ENCODE measurements around the gene COMT.

The COMT gene

DNA sequence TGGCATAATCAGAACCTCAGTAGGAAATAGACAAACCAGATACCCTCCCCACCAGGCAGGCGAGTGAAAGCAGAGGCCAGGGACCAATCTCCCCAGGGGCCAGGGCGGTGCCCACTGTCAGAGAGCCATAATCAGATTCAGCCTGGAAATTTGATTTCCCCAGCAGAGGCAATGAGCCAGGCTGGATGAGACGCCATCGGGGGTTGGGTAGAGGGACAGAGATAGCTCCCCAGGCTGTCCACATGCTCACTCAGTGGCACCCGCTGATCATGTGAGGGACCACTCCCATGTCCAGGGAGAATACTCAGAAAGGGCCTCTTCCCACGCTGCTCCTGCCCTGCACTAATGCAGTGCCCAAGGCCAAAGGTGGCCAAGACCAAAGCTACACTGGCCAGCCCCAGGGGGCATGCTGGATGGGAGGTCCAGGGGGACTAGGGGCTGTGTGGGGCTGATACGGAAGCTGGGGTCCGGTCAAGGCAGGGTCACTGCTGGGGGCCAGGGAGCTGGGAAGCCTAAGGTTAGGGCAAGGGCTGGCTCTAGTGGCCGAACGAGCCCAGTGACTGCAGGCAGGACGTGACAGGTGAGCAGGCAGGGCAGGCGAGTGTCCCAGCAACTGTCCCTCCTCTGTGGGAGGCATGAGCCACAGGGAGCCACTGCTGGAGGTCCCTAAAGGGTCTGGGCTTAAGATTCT lies 55.3 kb downstream of the COMT start:
- H3K27ac ChIP-seq (replicated peaks), result no peak overlapping the region

DNA sequence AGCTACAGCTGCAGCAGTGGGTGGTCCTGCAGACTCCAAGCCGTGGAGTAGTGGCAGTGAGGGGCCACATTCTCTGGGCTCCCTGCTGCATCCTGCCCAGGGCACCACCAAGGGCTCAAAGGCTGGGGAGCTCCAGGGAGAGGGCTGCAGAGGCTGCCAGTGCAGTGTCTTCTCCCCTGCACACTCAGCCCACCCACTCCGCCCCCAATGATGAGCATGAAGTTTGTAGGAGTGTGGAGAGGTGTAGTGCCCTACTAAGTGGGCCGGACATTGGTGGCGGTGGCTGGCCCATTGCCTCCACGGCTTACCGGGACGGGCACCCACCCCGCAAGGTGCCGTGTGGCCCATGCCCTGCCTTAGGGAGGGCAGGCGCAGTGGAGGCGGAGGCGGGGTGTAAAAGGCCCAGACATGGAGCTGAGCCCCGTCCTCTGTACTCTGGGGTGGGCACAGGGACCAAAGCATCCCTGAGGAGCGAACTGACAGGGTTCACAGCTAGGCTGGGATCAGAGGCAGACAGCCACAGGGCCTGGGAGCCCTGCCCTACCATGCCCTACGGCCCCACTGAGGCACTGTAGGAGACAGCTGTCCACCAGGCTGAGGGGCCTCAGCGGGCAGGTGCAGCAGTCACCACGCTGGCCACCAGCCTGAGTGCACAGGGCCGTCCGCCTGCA lies 56.1 kb downstream of the COMT start:
- DNase-seq (ENCODE audit: low read depth in 1 of 2, low spot score in 1 of 2), result no peak
- Histone ChIP-seq H3K4me3 (replicated peaks; ENCODE audit: insufficient read depth, low read length) (no peak overlapping the region), H3K27ac (replicated peaks) (no peak overlapping the region), H3K27me3 (ENCODE audit: insufficient read depth, poor library complexity, severe bottlenecking) (no peaks in the 10 kb centered on the region)
- TF ChIP-seq GABPA (IDR thresholded peaks at IDR 0.05; ENCODE audit: low read depth) (no peak), SPI1 (IDR thresholded peaks at IDR 0.05; ENCODE audit: borderline replicate concordance, low read depth) (no peak), POLR2AphosphoS5 (IDR thresholded peaks at IDR 0.05; ENCODE audit: low read depth) (no peak)
- TF ChIP-seq, protein P1, sequence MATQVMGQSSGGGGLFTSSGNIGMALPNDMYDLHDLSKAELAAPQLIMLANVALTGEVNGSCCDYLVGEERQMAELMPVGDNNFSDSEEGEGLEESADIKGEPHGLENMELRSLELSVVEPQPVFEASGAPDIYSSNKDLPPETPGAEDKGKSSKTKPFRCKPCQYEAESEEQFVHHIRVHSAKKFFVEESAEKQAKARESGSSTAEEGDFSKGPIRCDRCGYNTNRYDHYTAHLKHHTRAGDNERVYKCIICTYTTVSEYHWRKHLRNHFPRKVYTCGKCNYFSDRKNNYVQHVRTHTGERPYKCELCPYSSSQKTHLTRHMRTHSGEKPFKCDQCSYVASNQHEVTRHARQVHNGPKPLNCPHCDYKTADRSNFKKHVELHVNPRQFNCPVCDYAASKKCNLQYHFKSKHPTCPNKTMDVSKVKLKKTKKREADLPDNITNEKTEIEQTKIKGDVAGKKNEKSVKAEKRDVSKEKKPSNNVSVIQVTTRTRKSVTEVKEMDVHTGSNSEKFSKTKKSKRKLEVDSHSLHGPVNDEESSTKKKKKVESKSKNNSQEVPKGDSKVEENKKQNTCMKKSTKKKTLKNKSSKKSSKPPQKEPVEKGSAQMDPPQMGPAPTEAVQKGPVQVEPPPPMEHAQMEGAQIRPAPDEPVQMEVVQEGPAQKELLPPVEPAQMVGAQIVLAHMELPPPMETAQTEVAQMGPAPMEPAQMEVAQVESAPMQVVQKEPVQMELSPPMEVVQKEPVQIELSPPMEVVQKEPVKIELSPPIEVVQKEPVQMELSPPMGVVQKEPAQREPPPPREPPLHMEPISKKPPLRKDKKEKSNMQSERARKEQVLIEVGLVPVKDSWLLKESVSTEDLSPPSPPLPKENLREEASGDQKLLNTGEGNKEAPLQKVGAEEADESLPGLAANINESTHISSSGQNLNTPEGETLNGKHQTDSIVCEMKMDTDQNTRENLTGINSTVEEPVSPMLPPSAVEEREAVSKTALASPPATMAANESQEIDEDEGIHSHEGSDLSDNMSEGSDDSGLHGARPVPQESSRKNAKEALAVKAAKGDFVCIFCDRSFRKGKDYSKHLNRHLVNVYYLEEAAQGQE (IDR thresholded peaks at IDR 0.05; ENCODE audit: insufficient replicate concordance, low read depth), result no peak
- TF ChIP-seq, protein P2, sequence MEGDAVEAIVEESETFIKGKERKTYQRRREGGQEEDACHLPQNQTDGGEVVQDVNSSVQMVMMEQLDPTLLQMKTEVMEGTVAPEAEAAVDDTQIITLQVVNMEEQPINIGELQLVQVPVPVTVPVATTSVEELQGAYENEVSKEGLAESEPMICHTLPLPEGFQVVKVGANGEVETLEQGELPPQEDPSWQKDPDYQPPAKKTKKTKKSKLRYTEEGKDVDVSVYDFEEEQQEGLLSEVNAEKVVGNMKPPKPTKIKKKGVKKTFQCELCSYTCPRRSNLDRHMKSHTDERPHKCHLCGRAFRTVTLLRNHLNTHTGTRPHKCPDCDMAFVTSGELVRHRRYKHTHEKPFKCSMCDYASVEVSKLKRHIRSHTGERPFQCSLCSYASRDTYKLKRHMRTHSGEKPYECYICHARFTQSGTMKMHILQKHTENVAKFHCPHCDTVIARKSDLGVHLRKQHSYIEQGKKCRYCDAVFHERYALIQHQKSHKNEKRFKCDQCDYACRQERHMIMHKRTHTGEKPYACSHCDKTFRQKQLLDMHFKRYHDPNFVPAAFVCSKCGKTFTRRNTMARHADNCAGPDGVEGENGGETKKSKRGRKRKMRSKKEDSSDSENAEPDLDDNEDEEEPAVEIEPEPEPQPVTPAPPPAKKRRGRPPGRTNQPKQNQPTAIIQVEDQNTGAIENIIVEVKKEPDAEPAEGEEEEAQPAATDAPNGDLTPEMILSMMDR (IDR thresholded peaks at IDR 0.05; ENCODE audit: insufficient read depth, low read length), result no peak

More for the DNA sequence above, 55.3 kb downstream of the COMT start:
- Histone ChIP-seq H3K27me3 (ENCODE audit: insufficient read depth, poor library complexity, severe bottlenecking) (no peaks in the 10 kb centered on the region), H3K4me3 (replicated peaks; ENCODE audit: insufficient read depth, low read length) (no peak overlapping the region)
- DNase-seq (ENCODE audit: low read depth in 1 of 2, low spot score in 1 of 2), result no peak
- TF ChIP-seq POLR2AphosphoS5 (IDR thresholded peaks at IDR 0.05; ENCODE audit: low read depth), result no peak

DNA sequence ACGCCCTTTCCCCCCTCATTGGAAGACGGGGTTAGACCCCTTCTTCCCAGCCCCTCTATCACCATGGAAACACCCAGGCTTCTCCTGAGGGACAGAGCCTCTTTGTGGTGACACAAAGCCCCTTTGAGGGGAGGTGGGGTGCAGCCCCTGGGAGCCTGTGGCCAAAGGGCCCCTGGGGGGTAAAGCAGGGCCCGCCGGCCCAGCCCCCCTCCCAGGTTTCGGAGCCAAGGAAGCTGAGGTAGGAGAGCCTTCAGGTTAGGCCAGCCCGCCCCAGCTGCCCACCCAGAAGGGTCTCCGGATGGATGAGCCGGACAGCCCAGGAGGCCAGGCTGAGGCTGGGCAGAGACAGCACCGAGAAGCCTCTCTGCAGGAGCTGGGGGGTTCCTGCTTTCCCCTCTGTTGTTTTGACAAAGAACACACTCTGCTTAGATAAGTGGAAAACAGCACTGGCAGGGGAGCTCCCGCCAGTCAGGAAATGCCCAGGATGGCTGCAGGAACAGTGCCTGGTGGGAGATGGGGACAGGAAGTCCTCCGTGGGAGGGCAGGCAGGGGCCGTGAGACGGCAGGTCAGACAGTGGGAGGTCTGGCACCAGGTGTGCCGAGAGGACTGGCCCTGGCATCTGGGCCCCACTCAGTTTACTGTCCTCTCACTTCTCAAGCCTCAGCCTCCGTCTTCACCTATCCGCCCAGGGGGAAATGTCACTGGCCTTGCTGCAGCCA lies 56.8 kb downstream of the COMT start:
- no peak overlapping the region for H3K4me3 ChIP-seq (replicated peaks; ENCODE audit: insufficient read depth, low read length)
- DNase-seq (ENCODE audit: low read depth in 1 of 2, low spot score in 1 of 2), result no peak
- H3K27ac ChIP-seq (replicated peaks), result no peak overlapping the region
- no peak for TF ChIP-seq GABPA (IDR thresholded peaks at IDR 0.05; ENCODE audit: low read depth)
- TF ChIP-seq, protein P1 (IDR thresholded peaks at IDR 0.05; ENCODE audit: insufficient replicate concordance, low read depth), result no peak
- TF ChIP-seq, protein P2 (IDR thresholded peaks at IDR 0.05; ENCODE audit: insufficient read depth, low read length), result no peak
- no peak for TF ChIP-seq POLR2AphosphoS5 (IDR thresholded peaks at IDR 0.05; ENCODE audit: low read depth)
- no peak for TF ChIP-seq SPI1 (IDR thresholded peaks at IDR 0.05; ENCODE audit: borderline replicate concordance, low read depth)
- no peaks in the 10 kb centered on the region for H3K27me3 ChIP-seq (ENCODE audit: insufficient read depth, poor library complexity, severe bottlenecking)

All from HL-60 (cell line).